Thymus (tissue), 11 donors: ENCODE data around the gene PCSK7. TPM values are rescaled to one million over a fixed set of nuclear protein-coding genes. Genes with fewer than 3 reads are reported as not detected.

Source experiments
- DNase-seq, 9 donors: peaks; one replicate each; pipeline ENCODE4 v3.0.0-alpha.2; 2013; ENCODE audit warnings: low spot score in 9 of 9, low read depth in 6 of 9, missing footprints in 1 of 9
- H3K27ac ChIP-seq, 2 donors: one replicate each; pipeline ENCODE4 v1.5.1; 2013; ENCODE audit warnings: control low read depth in 1 of 2, low read depth in 1 of 2, low read length in 1 of 2, mild to moderate bottlenecking in 1 of 2, moderate library complexity in 1 of 2
- H3K27me3 ChIP-seq, 2 donors: one replicate each; pipeline ENCODE4 v1.5.1; 2013; ENCODE audit warnings: low read length in 1 of 2; ENCODE audit not compliant: control insufficient read depth in 2 of 2, insufficient read depth in 1 of 2
- H3K36me3 ChIP-seq, 2 donors: one replicate each; pipeline ENCODE4 v1.5.1; 2013; ENCODE audit warnings: low read length in 1 of 2, mild to moderate bottlenecking in 1 of 2, moderate library complexity in 1 of 2; ENCODE audit not compliant: control insufficient read depth in 2 of 2, insufficient read depth in 2 of 2
- H3K4me1 ChIP-seq, 2 donors: one replicate each; pipeline ENCODE4 v1.5.1; 2013; ENCODE audit warnings: low read length in 2 of 2; ENCODE audit not compliant: control insufficient read depth in 2 of 2, insufficient read depth in 2 of 2
- H3K4me3 ChIP-seq, 2 donors: one replicate each; pipeline ENCODE4 v1.5.1; 2013; ENCODE audit warnings: low read length in 2 of 2, control low read depth in 1 of 2, mild to moderate bottlenecking in 1 of 2
- H3K9me3 ChIP-seq, 2 donors: one replicate each; pipeline ENCODE4 v1.5.1; 2013; ENCODE audit warnings: low read length in 1 of 2, mild to moderate bottlenecking in 1 of 2; ENCODE audit not compliant: control insufficient read depth in 2 of 2, insufficient read depth in 1 of 2
- WGBS: extraction: QIAGEN DNeasy Blood & Tissue Kit; methylation state at CpG from one replicate; pipeline ENCODE4 v1.1.7; 2013; 5-methylcytosine and 5-hydroxymethylcytosine counted together
- polyA plus RNA-seq: library from polyadenylated mRNA; stranded (reverse); fragments of 200-250 nt; gene quantifications from one replicate; pipeline ENCODE4 v1.2.3, GENCODE V29; 2013
- total RNA-seq: library from RNA; stranded (reverse); fragments of 120-200 nt; gene quantifications from one replicate; pipeline ENCODE4 v1.2.4, GENCODE V29; 2013
- donor health status: healthy.

Gene PCSK7
- total and polyA plus RNA-seq, 2 donors, result 25.4 to 57.8 TPM

DNA sequence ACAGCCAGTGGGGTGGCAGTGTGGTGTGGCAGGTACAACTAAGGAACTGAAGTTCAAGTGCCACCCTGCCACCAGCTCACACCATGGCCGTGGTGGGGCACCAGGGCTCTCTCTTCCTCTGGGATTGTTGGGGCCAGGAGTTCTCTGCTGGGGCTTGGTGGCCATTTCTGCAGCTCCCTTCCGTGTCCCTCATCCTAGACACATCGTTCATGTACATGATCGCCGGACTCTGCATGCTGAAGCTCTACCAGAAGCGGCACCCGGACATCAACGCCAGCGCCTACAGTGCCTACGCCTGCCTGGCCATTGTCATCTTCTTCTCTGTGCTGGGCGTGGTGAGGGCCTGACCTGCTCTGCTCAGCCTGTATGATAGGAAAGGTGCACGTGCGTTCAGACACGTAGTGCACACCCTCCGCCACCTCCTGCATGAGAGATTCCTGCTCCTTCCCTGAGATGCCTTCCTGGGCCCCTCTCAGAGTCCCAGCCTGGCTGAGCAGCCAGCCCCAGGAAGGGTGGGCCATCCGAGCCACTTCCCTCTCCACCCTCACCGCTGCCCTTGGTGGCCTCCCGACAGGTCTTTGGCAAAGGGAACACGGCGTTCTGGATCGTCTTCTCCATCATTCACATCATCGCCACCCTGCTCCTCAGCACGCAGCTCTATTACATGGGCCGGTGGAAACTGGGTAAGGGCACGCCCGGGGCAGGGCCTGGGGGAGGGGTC lies 40.0 kb downstream of the PCSK7 start:
- no peak overlapping the region for H3K27ac ChIP-seq
- DNase-seq, result no peak
- no peak overlapping the region for H3K4me3 ChIP-seq
- peaks cover 6 to 51% of the 10 kb centered on the region in 2 donors for H3K36me3 ChIP-seq
- no peaks in the 10 kb centered on the region for H3K27me3 ChIP-seq
- H3K4me1 ChIP-seq, result no peaks in the 10 kb centered on the region
- WGBS, result 97% methylated on average over 26 of the region's 26 CpGs
- H3K9me3 ChIP-seq, result no peaks in the 10 kb centered on the region

DNA sequence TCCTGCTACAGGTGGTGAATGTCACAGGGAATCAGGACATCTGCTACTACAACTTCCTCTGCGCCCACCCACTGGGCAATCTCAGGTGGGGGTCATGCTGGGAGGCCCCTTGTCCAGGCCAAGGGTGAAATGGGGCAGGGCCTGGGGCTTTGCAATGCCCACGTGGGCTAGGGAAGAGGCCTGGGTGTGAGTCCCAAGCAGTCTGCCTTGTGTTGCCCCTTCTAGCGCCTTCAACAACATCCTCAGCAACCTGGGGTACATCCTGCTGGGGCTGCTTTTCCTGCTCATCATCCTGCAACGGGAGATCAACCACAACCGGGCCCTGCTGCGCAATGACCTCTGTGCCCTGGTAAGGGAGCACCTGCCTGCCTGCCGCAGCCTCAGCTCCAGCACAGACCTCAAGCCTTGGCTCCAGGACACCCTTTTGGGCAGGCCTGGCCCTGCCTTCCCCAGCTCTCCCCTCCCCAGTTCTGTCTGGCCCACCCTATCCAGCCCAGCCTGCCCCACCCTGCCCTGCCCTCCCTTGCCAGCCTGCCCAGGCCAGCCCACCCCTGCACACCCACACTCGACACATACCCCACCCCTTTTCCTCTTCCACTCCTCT lies 41.8 kb downstream of the PCSK7 start:
- Histone ChIP-seq H3K4me3 (no peak overlapping the region), H3K9me3 (no peaks in the 10 kb centered on the region), H3K36me3 (peaks cover 6 to 51% of the 10 kb centered on the region in 2 donors), H3K4me1 (no peaks in the 10 kb centered on the region), H3K27me3 (no peaks in the 10 kb centered on the region), H3K27ac (no peak overlapping the region)
- DNase-seq, result no peak
- 91% methylated on average over 8 of the region's 8 CpGs for WGBS

- no peak for DNase-seq
- Histone ChIP-seq H3K27ac (no peak overlapping the region), H3K36me3 (peaks cover 6 to 51% of the 10 kb centered on the region in 2 donors), H3K9me3 (no peaks in the 10 kb centered on the region), H3K4me1 (no peaks in the 10 kb centered on the region), H3K4me3 (no peak overlapping the region), H3K27me3 (no peaks in the 10 kb centered on the region)
- WGBS, result 97% methylated on average over 22 of the region's 22 CpGs
Observed at GRCh38 chr11:117189191-117189940, 42.5 kb downstream of the PCSK7 start.

GRCh38 chr11:117188620-117189081 lies 43.2 kb downstream of the PCSK7 start:
- Histone ChIP-seq H3K4me3 (no peak overlapping the region), H3K36me3 (peaks cover 6 to 51% of the 10 kb centered on the region in 2 donors), H3K9me3 (no peaks in the 10 kb centered on the region), H3K27me3 (no peaks in the 10 kb centered on the region), H3K4me1 (no peaks in the 10 kb centered on the region), H3K27ac (no peak overlapping the region)
- WGBS, result 94% methylated on average over 20 of the region's 20 CpGs
- DNase-seq, result no peak

DNA sequence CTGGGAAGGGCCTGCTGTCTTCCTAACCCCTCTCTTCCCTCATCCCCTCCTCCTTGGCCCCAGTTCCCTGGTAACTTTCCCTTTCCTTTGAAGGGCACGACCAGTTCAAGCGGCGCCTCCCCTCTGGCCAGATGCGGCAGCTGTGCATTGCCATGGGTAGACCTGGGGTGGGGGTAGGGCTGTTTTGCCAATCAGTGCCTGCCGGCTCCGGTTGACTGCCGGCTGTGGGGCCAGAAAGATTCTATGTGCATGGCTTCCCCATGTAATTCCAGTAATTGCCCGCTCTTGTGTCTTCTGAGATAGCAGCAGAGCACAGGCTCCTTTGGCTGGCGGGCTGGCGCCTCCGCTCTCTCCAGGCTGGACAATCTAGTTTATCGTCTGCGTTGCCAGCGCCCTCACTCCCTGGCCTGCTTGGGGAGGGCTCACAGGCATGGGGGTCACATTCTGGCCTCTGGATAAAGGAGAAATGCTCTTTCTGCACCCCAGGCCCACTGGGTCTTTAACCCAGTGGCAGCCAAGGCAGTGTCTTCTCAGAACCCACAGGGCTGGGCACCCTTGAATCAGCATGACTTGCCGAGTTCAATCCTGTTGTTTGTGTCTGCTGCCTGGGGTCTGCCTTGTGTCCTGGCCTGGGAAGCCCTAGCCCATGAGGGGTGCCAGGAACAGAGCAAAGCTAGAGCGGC lies 43.9 kb downstream of the PCSK7 start:
- H3K36me3 ChIP-seq, result peaks cover 6 to 48% of the 10 kb centered on the region in 2 donors
- no peak overlapping the region for H3K27ac ChIP-seq
- H3K4me3 ChIP-seq, result no peak overlapping the region
- 98% methylated on average over 16 of the region's 16 CpGs for WGBS
- H3K9me3 ChIP-seq, result no peaks in the 10 kb centered on the region
- no peaks in the 10 kb centered on the region for H3K4me1 ChIP-seq
- no peak for DNase-seq
- H3K27me3 ChIP-seq, result no peaks in the 10 kb centered on the region

DNA sequence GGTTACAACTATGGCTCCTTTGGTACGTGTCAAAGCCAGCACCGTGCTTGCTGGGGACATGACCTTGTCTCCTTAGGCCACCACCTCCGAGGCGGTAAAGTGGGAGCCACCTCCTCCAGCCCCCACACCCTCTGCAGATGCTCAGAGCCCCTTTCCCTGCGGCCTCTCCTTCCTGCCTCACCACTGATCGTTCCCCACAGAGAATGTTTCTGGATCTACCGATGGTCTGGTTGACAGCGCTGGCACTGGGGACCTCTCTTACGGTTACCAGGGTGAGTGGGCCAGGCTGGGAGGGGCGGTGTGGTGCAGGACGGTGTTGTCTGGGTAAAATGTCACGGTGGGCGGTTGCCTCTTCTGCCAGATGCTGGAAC lies 44.5 kb downstream of the PCSK7 start:
- H3K36me3 ChIP-seq, result peaks cover 6 to 43% of the 10 kb centered on the region in 2 donors
- H3K27me3 ChIP-seq, result no peaks in the 10 kb centered on the region
- no peak overlapping the region for H3K27ac ChIP-seq
- H3K4me3 ChIP-seq, result no peak overlapping the region
- H3K4me1 ChIP-seq, result no peaks in the 10 kb centered on the region
- DNase-seq, result no peak
- no peaks in the 10 kb centered on the region for H3K9me3 ChIP-seq
- WGBS, result 98% methylated on average over 13 of the region's 13 CpGs

DNA sequence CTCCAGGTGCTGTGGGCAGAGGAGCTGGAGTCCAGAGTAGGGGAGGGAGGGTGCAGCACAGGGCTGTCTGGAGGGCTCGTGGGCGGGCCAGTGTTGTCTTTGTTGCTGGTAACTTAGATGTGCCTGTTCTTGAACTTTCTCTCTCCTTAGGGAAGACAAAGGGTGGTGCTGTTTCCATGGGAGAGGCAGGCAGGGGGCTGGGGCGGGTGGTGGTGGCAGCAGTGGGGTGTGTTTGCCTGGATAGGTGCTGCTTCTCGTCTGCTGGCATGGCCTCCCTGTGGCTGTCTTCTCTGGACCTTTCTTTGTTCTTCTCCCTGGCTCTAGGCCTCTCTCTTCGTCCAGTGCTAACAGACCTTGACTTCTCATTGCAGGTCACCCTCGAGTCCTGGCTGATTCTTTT lies 44.9 kb downstream of the PCSK7 start:
- Histone ChIP-seq H3K4me1 (no peaks in the 10 kb centered on the region), H3K36me3 (peaks cover 6 to 40% of the 10 kb centered on the region in 2 donors), H3K27me3 (no peaks in the 10 kb centered on the region), H3K9me3 (no peaks in the 10 kb centered on the region), H3K27ac (no peak overlapping the region), H3K4me3 (no peak overlapping the region)
- WGBS, result 96% methylated on average over 6 of the region's 6 CpGs
- DNase-seq, result no peak

- Histone ChIP-seq H3K27me3 (no peaks in the 10 kb centered on the region), H3K27ac (no peak overlapping the region), H3K36me3 (peaks cover 3 to 36% of the 10 kb centered on the region in 2 donors), H3K9me3 (no peaks in the 10 kb centered on the region), H3K4me1 (no peaks in the 10 kb centered on the region), H3K4me3 (no peak overlapping the region)
- DNase-seq, result no peak
- WGBS, result over 99% methylated on average over 4 of the region's 4 CpGs
Observed at GRCh38 chr11:117186431-117186761, 45.5 kb downstream of the PCSK7 start.
